Stimulated activated CD4-positive, alpha-beta T cell treated with anti-CD3 and anti-CD28 coated beads, Interleukin-1b, Interleukin-23, amount 100 ng/mL, for 1 hour (primary cell): ENCODE data around the gene FSTL3.
"Not testable (repeated sequence)": the region's sequence is repeated elsewhere in the genome, so short reads cannot be mapped to it uniquely, and the experiment has no call there.

Source experiments
- DNase-seq, 2 donors: peaks; one replicate each; pipeline ENCODE4 v3.0.0-alpha.2; 2020; ENCODE audit warnings: low read depth in 2 of 2

FSTL3 gene

GRCh38 chr19:681029-682019 is 5.1 kb downstream of the FSTL3 start:
- peak in 1 of 2 donors; percentile 82 for DNase-seq

- DNase-seq = no peak
Observed at GRCh38 chr19:682678-683320, 6.6 kb downstream of the FSTL3 start.

DNA sequence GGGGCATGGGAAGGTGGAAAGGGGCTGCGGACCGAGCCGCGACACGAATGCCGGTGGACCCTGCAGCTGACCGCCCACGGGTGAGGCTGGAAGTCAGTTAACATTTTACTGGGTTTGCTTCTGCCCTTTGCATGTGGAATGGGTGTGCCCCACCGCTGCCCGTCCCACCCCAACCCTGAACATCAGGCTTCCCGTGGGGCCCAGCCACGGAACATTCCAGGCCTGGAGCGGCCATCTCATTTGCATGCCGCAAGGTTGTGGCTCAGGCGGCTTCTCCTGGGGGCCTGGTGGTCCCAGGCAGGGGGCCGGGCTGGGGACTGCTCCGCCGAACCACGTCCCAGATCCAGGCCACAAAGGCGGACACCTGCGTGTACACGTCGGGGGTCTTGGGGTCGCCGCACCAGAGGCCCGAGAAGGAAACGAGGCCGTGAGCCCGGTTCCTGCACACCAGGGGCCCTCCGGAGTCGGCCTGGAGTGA is 9.3 kb downstream of the FSTL3 start:
- DNase-seq = no peak

GRCh38 chr19:686589-687297 is 10.6 kb downstream of the FSTL3 start:
- DNase-seq = no peak

DNA sequence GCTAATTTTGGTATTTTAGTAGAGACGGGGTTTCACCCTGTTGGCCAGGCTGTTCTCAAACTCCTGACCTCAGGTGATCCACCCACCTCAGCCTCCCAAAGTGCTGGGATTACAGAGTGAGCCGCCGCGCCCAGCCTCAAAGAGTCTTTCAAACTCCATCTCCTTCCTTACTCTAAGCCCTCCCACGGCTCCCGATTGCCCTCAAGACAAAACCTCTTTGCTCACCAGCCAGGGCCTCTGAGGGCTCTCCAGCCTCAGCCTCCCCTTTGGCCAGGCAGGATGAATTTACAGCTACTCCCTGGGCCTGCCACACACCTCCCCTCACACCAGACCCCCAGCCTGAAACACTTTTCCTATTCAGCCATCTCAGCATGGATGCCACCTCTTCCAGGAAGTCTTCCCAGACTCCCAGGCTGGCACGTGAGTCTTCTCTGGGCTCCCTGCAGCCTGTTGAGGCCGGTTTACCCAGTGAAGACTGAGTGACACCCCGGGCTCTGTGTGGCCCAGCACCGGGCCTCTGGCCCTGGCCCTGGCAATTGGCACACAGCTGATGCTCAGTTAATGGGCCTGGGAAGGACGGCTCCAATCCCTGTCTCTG is 11.5 kb downstream of the FSTL3 start:
- DNase-seq = no peak

DNA sequence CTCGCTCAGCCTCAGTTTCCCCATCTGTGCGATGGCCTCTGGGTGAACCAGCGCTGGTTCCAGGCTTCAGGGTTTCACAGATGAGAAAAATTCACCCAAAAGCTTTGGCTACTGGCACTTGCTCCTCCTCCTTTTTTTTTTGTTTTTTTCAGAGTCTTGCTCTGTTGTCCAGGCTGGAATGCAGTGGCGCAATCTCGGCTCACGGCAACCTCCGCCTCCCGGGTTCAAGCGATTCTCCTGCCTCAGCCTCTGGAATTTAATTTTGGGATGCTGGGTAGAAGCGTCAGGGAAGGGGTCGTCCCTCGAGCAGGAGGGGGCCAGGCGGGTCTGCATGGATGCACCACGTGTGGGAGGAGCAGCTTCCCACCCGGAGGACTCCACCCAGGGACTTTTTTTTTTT is 12.0 kb downstream of the FSTL3 start:
- no peak for DNase-seq

DNA sequence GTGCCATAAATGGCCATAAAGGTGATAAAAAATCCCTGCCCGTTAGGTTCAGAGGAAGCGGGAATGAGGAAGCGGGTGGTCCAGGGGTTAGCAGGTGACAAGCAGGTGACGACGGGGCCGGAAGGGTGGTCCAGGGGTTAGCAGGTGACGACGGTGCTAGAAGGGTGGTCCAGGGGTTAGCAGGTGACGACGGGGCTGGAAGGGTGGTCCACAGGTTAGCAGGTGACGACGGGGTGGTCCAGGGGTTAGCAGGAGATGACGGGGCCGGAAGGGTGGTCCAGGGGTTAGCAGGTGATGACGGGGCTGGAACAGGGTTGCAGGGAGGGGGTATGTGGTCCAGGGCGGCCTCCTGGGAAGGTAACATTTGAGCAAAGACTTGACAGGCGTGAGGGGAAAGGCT is 12.8 kb downstream of the FSTL3 start:
- no peak for DNase-seq

DNA sequence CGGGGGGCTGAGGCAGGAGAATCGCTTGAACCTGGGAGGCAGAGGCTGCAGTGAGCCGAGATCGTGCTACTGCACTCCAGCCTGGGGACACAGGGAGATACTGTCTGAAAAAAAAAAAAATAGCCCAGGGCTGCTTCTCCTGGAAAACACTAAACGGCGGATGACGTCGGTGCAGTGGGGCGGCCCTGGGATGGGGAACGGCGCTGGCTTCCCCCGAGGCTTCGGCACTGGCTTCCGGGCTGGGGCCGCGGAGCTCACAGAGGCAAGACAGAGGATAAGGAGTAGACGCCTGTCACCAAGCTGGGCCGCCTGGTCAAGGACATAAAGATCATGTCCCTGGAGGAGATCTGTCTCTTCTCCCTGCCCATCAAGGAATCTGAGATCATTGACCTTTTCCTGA is 14.0 kb downstream of the FSTL3 start:
- DNase-seq = no peak

GRCh38 chr19:694481-695351 is 18.5 kb downstream of the FSTL3 start:
- DNase-seq = no peak

- no peak for DNase-seq
Observed at GRCh38 chr19:695352-695949, 19.3 kb downstream of the FSTL3 start, which contains the start of gene PRSS57. TSS of gene PRSS57 (minus strand) at chr19:695452. CDS start at chr19:695430, 22 bp downstream.

GRCh38 chr19:698529-698928 is 22.3 kb downstream of the FSTL3 start:
- not testable (repeated sequence) for DNase-seq

GRCh38 chr19:699885-700284 is 23.7 kb downstream of the FSTL3 start:
- DNase-seq = not testable (repeated sequence)

DNA sequence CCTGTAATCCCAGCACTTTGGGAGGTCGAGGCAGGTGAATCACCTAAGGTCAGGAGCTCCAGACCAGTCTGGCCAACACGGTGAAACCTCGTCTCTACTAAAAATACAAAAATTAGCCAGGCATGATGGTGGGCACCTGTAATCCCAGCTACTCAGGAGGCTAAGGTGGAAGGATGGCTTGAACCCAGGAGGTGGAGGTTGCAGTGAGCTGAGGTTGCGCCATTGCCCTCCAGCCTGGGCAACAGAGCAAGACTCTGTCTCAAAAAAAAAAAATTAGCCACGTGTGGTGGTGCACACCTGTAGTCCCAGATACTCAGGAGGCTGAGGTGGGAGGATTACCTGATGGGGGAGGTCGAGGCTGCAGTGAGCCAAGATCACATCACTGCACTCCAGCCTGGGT is 26.7 kb downstream of the FSTL3 start:
- not testable (repeated sequence) for DNase-seq

GRCh38 chr19:703329-703650 is 27.1 kb downstream of the FSTL3 start:
- DNase-seq = no peak

DNA sequence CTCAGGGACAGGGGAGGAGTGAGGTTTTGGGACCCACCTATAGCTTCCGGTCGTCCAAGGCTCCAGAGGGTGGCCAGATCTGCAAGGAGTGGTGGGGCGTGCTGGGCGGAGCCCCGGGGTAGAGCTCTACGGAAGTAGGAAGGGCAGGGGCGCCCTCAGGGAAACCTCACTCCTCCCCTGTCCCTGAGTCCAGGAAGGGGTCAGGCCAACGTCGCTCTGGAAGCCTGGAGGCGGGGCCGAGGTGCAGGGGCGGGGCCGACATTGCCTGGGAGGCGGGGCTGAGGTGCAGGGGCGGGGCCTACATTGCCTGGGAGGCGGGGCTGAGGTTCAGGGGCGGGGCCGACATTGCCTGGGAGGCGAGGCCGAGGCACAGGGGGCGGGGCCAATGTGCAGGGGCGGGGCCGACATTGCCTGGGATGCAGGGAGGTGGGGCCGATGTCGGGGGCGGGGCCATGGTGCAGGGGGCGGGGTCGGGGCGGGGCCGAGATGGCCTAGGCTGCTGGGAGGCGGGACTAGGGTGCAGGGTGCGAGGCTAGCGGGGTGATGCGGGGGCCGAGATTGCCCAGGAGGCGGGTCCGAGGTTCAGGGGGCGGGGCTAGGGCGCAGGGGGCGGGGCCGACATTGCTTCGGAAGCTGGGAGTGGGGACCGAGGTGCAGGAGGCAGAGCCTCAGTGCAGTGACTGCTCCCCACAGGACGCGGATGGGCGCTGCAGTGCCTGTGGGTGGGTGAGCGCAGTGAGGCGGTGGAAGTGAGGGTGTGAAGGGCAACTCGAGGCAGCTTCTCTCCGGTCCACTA is 27.7 kb downstream of the FSTL3 start:
- DNase-seq = peak; percentile 20 to 41

GRCh38 chr19:704447-704741 is 28.2 kb downstream of the FSTL3 start:
- DNase-seq = no peak

DNA sequence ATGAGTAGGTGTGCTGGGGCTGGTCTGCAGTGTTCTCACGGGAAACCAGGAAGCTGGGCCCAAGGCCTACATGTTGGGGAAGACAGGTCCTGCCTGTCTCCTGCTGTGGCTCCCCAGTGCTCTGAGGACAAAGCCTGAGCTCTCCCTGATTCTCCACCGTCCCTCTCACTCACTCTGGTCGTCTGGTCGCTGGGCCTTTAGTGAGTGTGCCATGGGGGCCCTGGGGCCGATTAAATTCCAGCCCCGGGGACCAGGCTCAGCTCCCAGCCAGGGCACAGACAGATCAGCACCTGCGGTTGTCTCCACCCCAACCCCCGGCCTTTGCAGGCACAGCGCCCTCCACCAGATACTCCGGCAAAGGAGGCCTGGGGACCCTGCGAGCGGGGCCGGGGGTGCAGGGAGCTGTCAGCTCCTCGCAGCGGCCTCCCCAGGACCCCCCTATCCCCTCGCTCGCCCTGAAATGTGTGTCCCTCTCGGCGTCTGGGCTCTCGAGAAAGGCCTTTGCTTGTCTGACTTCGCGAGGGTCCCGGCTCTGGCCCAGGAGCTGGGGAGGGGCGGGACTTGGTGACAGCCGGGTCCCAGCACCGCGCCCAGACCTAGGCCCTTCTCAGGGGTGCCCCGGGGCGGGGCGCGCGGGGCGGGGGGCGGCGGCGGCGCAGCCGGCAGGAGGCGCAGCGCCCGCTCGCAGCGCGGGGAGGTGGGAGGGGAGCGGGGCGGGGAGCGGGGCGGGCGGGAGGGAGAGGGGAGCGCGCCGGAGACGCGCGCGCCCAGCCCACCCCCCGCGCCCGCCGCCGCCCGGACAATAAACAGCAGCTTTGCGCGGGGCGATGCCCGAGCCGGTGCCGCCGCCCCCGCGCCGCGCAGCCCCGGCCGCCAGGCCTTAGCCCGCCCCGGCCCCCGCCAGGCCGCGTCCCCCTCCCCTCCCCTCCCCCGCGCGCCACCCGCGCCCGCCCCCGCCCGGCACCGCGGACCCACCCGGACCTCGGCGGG is 32.3 kb downstream of the FSTL3 start, which contains the start of gene PALM:
Gene PALM, plus strand, starts transcription at position 782 of the 990 bp plus-strand sequence. CDS start 212 bp downstream, outside the sequence.
- DNase-seq = no peak

- DNase-seq = no peak
Observed at GRCh38 chr19:709196-709964, 33.2 kb downstream of the FSTL3 start.
